SU-DHL-6 (cell line): Measurements from ENCODE around the gene ANKRD23.

Experiments used
- EZH2phosphoT487 ChIP-seq: fragments of 200-600 bp; sonication (generic), shearing (Covaris generic); conservative IDR thresholded peaks from 2 replicates; pipeline ENCODE4 v1.6.1; 2018; ENCODE audit warnings: mild to moderate bottlenecking, antibody characterized with exemption, low read length, moderate library complexity, mixed read lengths
- TF ChIP-seq, protein P1 (sequence below): fragments of 200-600 bp; sonication (generic); IDR thresholded peaks from one replicate; pipeline ENCODE4 v1.5.1; 2017; ENCODE audit warnings: antibody characterized with exemption, mild to moderate bottlenecking, low read length, moderate library complexity; ENCODE audit not compliant: insufficient read depth, poor library complexity, severe bottlenecking

DNA sequence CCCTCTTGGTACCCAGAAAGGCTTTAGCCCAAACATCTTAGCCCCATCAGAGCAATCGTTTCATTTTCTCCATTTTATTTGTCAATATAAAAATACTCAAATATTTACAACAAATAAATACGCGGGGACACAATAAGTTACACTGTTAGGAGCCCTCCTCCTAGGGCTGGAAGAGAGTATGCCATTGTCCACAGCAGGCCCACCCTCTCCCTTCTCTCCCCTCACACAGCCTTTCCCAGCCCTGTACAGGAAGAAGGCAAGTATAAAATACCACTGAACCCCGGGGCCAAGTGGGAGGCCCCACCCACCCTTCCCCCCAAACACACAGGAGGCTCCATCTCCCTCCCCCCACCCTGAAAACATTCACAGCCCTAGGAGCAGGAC is 15.9 kb upstream of the ANKRD23 start:
- TF ChIP-seq, protein P1, sequence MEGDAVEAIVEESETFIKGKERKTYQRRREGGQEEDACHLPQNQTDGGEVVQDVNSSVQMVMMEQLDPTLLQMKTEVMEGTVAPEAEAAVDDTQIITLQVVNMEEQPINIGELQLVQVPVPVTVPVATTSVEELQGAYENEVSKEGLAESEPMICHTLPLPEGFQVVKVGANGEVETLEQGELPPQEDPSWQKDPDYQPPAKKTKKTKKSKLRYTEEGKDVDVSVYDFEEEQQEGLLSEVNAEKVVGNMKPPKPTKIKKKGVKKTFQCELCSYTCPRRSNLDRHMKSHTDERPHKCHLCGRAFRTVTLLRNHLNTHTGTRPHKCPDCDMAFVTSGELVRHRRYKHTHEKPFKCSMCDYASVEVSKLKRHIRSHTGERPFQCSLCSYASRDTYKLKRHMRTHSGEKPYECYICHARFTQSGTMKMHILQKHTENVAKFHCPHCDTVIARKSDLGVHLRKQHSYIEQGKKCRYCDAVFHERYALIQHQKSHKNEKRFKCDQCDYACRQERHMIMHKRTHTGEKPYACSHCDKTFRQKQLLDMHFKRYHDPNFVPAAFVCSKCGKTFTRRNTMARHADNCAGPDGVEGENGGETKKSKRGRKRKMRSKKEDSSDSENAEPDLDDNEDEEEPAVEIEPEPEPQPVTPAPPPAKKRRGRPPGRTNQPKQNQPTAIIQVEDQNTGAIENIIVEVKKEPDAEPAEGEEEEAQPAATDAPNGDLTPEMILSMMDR, result no peak
- TF ChIP-seq EZH2phosphoT487, result no peak
